Stimulated activated CD4-positive, alpha-beta T cell treated with anti-CD3 and anti-CD28 coated beads, Interleukin-15, amount 100 ng/mL, for 24 hours (primary cell): Measurements from ENCODE around the gene TBC1D24.
"Not testable (repeated sequence)": the region's sequence is repeated elsewhere in the genome, so short reads cannot be mapped to it uniquely, and the experiment has no call there.

Source experiments
- DNase-seq: peaks from one replicate; pipeline ENCODE4 v3.0.0-alpha.2; 2020

TBC1D24 gene

GRCh38 chr16:2474877-2475412 is at the start of gene TBC1D24:
Gene TBC1D24, plus strand, starts transcription at chr16:2475127. Its CDS starts 21,022 bp downstream, at chr16:2496149.
- peak; percentile 89 for DNase-seq

- no peak for DNase-seq
Observed at GRCh38 chr16:2425825-2426430, 49.0 kb upstream of the TBC1D24 start.

GRCh38 chr16:2426941-2427361 is 48.0 kb upstream of the TBC1D24 start:
- DNase-seq, result no peak

- no peak for DNase-seq
Observed at GRCh38 chr16:2427526-2427925, 47.4 kb upstream of the TBC1D24 start.

GRCh38 chr16:2428051-2428783 is 46.7 kb upstream of the TBC1D24 start:
- DNase-seq, result peak; percentile 26

- DNase-seq, result no peak
Observed at GRCh38 chr16:2428784-2429033, 46.2 kb upstream of the TBC1D24 start.

- peak; percentile 99 for DNase-seq
Observed at GRCh38 chr16:2429034-2429770, 45.7 kb upstream of the TBC1D24 start, which contains the start of gene CCNF. Gene CCNF, plus strand, starts transcription at chr16:2429447. Its CDS starts 35 bp downstream, at chr16:2429482.

GRCh38 chr16:2429771-2430663 is 44.9 kb upstream of the TBC1D24 start:
- DNase-seq, result no peak

- no peak for DNase-seq
Observed at GRCh38 chr16:2432286-2432685, 42.6 kb upstream of the TBC1D24 start.

GRCh38 chr16:2432801-2433505 is 42.0 kb upstream of the TBC1D24 start:
- DNase-seq, result no peak

GRCh38 chr16:2435236-2435635 is 39.7 kb upstream of the TBC1D24 start:
- DNase-seq, result not testable (repeated sequence)

- DNase-seq, result no peak
Observed at GRCh38 chr16:2436110-2436509, 38.8 kb upstream of the TBC1D24 start.

- no peak for DNase-seq
Observed at GRCh38 chr16:2437032-2437790, 37.7 kb upstream of the TBC1D24 start.

- no peak for DNase-seq
Observed at GRCh38 chr16:2438121-2438520, 36.8 kb upstream of the TBC1D24 start.

- DNase-seq, result no peak
Observed at GRCh38 chr16:2439598-2439997, 35.3 kb upstream of the TBC1D24 start.

GRCh38 chr16:2441143-2441804 is 33.7 kb upstream of the TBC1D24 start:
- DNase-seq, result not testable (repeated sequence)

GRCh38 chr16:2443555-2443954 is 31.4 kb upstream of the TBC1D24 start:
- no peak for DNase-seq

- no peak for DNase-seq
Observed at GRCh38 chr16:2447920-2448583, 26.9 kb upstream of the TBC1D24 start.

- no peak for DNase-seq
Observed at GRCh38 chr16:2449118-2449517, 25.8 kb upstream of the TBC1D24 start.

- DNase-seq, result no peak
Observed at GRCh38 chr16:2450535-2450934, 24.4 kb upstream of the TBC1D24 start.
